ENCODE results near the gene PPP1R37.
A peak's percentile ranks its signal among the peaks of the same experiment; 100 is the strongest.

PPP1R37 gene

DNA sequence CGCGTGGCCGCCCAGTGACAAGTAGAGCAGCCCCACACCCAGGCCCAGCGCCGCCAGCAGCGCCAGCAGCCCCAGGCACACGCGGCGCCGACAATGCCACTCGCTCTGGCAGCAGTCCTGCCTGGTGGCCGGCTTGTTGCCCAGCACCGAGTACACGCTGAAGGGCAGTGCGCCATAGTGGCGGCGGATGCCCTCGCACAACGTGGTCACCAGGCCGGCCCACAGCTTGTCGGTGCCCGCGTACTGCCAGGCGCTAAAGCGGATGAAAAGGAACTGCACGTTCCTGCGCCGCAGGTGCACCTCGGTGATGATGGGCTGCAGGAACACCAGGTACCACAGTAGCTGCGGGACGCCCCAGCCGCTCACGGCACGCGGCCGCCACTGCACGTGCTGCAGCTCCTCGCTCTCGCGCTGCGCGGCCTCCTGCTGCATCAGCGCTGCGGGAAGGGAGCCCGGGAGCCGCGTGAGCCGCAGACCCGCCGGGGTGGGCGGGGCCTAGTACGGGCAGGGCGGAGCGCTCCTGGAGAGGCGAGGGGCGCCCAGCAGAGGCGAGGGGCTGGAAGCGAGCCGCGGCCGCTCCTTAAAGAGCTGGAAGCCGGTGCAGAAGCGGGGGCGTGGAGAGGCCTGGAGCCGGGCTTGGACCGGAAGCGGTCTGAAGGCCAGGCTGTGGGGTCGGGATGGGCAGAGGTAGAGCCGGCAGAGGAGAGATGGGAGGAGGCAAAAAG is 60.5 kb downstream of the PPP1R37 start (continued):
- peak; percentile 61 for TF ChIP-seq ZBTB26 (tag by site-specific recombination; optimal IDR thresholded peaks at IDR 0.05)
- no peak for TF ChIP-seq ZNF394 (tag by site-specific recombination; IDR thresholded peaks at IDR 0.05; ENCODE audit: borderline replicate concordance)
- no peak for TF ChIP-seq ZNF747 (tag by site-specific recombination; IDR thresholded peaks at IDR 0.05)
- 0 out of 2 replicates have a peak, but pooled peaks have one; percentile 31 for TF ChIP-seq SP3 (tag by site-specific recombination; IDR thresholded peaks at IDR 0.05)
- 0 out of 2 replicates have a peak, but pooled peaks have one; percentile 23 for TF ChIP-seq SALL2 (tag by site-specific recombination; IDR thresholded peaks at IDR 0.05; ENCODE audit: borderline replicate concordance)
- TF ChIP-seq ZNF645 (tag by site-specific recombination; IDR thresholded peaks at IDR 0.05): no peak
- TF ChIP-seq KLF16 (tag by site-specific recombination; IDR thresholded peaks at IDR 0.05): no peak
- TF ChIP-seq GLIS1 (tag by site-specific recombination; IDR thresholded peaks at IDR 0.05): peak; percentile 70
- no peak for TF ChIP-seq ZNF701 (tag by site-specific recombination; IDR thresholded peaks at IDR 0.05)
- TF ChIP-seq ZNF248 (tag by site-specific recombination; IDR thresholded peaks at IDR 0.05): no peak
- 0 out of 2 replicates have a peak, but pooled peaks have one; percentile 20 for TF ChIP-seq KLF9 (tag by site-specific recombination; IDR thresholded peaks at IDR 0.05; ENCODE audit: low read depth)
- TF ChIP-seq ZFHX2 (tag by site-specific recombination; conservative IDR thresholded peaks at IDR 0.05): peak; percentile 82
- TF ChIP-seq ZBTB20 (tag by site-specific recombination; IDR thresholded peaks at IDR 0.05): peak; percentile 57
- TF ChIP-seq ZNF112 (tag by site-specific recombination; IDR thresholded peaks at IDR 0.05): no peak
- no peak for TF ChIP-seq ZNF362 (tag by site-specific recombination; IDR thresholded peaks at IDR 0.05)
- TF ChIP-seq GLIS2 (tag by site-specific recombination; IDR thresholded peaks at IDR 0.05): peak; percentile 14; the same call in 1 of the 2 replicates
- TF ChIP-seq BCL6B (tag by site-specific recombination; IDR thresholded peaks at IDR 0.05): no peak
- no peak for TF ChIP-seq ZNF48 (tag by site-specific recombination; IDR thresholded peaks at IDR 0.05)
- TF ChIP-seq, protein P1, sequence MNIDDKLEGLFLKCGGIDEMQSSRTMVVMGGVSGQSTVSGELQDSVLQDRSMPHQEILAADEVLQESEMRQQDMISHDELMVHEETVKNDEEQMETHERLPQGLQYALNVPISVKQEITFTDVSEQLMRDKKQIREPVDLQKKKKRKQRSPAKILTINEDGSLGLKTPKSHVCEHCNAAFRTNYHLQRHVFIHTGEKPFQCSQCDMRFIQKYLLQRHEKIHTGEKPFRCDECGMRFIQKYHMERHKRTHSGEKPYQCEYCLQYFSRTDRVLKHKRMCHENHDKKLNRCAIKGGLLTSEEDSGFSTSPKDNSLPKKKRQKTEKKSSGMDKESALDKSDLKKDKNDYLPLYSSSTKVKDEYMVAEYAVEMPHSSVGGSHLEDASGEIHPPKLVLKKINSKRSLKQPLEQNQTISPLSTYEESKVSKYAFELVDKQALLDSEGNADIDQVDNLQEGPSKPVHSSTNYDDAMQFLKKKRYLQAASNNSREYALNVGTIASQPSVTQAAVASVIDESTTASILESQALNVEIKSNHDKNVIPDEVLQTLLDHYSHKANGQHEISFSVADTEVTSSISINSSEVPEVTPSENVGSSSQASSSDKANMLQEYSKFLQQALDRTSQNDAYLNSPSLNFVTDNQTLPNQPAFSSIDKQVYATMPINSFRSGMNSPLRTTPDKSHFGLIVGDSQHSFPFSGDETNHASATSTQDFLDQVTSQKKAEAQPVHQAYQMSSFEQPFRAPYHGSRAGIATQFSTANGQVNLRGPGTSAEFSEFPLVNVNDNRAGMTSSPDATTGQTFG (tag by site-specific recombination; IDR thresholded peaks at IDR 0.05; ENCODE audit: borderline replicate concordance): no peak
- no peak for TF ChIP-seq SP7 (tag by site-specific recombination; IDR thresholded peaks at IDR 0.05)
- no peak for TF ChIP-seq ZNF138 (tag by site-specific recombination; IDR thresholded peaks at IDR 0.05; ENCODE audit: borderline replicate concordance)
- TF ChIP-seq ZNF132 (tag by site-specific recombination; IDR thresholded peaks at IDR 0.05; ENCODE audit: borderline replicate concordance): no peak
- TF ChIP-seq, protein P2, sequence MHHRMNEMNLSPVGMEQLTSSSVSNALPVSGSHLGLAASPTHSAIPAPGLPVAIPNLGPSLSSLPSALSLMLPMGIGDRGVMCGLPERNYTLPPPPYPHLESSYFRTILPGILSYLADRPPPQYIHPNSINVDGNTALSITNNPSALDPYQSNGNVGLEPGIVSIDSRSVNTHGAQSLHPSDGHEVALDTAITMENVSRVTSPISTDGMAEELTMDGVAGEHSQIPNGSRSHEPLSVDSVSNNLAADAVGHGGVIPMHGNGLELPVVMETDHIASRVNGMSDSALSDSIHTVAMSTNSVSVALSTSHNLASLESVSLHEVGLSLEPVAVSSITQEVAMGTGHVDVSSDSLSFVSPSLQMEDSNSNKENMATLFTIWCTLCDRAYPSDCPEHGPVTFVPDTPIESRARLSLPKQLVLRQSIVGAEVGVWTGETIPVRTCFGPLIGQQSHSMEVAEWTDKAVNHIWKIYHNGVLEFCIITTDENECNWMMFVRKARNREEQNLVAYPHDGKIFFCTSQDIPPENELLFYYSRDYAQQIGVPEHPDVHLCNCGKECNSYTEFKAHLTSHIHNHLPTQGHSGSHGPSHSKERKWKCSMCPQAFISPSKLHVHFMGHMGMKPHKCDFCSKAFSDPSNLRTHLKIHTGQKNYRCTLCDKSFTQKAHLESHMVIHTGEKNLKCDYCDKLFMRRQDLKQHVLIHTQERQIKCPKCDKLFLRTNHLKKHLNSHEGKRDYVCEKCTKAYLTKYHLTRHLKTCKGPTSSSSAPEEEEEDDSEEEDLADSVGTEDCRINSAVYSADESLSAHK (tag by site-specific recombination; IDR thresholded peaks at IDR 0.05): no peak
- TF ChIP-seq ZFP37 (tag by site-specific recombination; IDR thresholded peaks at IDR 0.05): no peak
- TF ChIP-seq ZIC2 (tag by site-specific recombination; IDR thresholded peaks at IDR 0.05): peak; percentile 94
- TF ChIP-seq, protein P3, sequence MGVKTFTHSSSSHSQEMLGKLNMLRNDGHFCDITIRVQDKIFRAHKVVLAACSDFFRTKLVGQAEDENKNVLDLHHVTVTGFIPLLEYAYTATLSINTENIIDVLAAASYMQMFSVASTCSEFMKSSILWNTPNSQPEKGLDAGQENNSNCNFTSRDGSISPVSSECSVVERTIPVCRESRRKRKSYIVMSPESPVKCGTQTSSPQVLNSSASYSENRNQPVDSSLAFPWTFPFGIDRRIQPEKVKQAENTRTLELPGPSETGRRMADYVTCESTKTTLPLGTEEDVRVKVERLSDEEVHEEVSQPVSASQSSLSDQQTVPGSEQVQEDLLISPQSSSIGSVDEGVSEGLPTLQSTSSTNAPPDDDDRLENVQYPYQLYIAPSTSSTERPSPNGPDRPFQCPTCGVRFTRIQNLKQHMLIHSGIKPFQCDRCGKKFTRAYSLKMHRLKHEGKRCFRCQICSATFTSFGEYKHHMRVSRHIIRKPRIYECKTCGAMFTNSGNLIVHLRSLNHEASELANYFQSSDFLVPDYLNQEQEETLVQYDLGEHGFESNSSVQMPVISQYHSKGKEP (tag by site-specific recombination; IDR thresholded peaks at IDR 0.05): peak; percentile 86
- TF ChIP-seq ZNF174 (tag by site-specific recombination; IDR thresholded peaks at IDR 0.05): no peak
- TF ChIP-seq ZNF223 (tag by site-specific recombination; IDR thresholded peaks at IDR 0.05): no peak

Data from HEK293 (cell line).